GM12878 (cell line): ENCODE data around the gene NCAM2. TPM values are rescaled to one million over a fixed set of nuclear protein-coding genes. Genes with fewer than 3 reads are reported as not detected.

Experiments
- ATAC-seq: fragments of 200-7000 bp; cut with Tn5 transposase; 3 replicates; pipeline ENCODE4 v1.9.1; 2020; ENCODE audit warnings: mild to moderate bottlenecking, moderate library complexity
- BruUV-seq: library from RNA; stranded (reverse); fragments of 400-500 nt; replicated peaks from 2 replicates; lab custom pipeline; 2021; lab: Mats Ljungman, UMichigan
- CTCF ChIA-PET: fragments of 300-600 bp; sonication (Branson Sonifier 250); formaldehyde crosslinking; extraction: SDS; loops from one replicate; lab custom pipeline; 2021; ENCODE audit warnings: inconsistent platforms; lab: Yijun Ruan, JAX
- POLR2A ChIA-PET: fragments of 350-600 bp; formaldehyde crosslinking; extraction: SDS; loops from one replicate; lab custom pipeline; 2021; ENCODE audit warnings: inconsistent platforms; lab: Charles Lee
- RAD21 ChIA-PET: fragments of 300-600 bp; sonication (Branson Sonifier 250); formaldehyde crosslinking; loops from one replicate; lab custom pipeline; 2023; ENCODE audit warnings: antibody characterized with exemption; ENCODE audit not compliant: unreplicated experiment; lab: Charles Lee
- SMC1A ChIA-PET: fragments of 300-600 bp; sonication (Branson Sonifier 250); formaldehyde crosslinking; loops from one replicate; lab custom pipeline; 2023; ENCODE audit not compliant: unreplicated experiment, uncharacterized antibody; lab: Charles Lee
- DNase-seq: peaks from one replicate; pipeline ENCODE4 v3.0.0-alpha.2; 2011; ENCODE audit warnings: low read depth, low spot score
- FAIRE-seq: peaks from 3 replicates; lab custom pipeline; 2011; peaks lifted over from hg19 to GRCh38; lab: Jason Lieb, UNC
- H2AFZ ChIP-seq: 2 replicates; pipeline ENCODE4 v1.6.0; 2011; ENCODE audit warnings: low read depth, low read length, control low read depth; ENCODE audit not compliant: control insufficient read depth
- H3K27ac ChIP-seq: 2 replicates; pipeline ENCODE4 v1.5.1; 2011; ENCODE audit warnings: control low read depth; ENCODE audit not compliant: control insufficient read depth, insufficient read depth
- H3K27me3 ChIP-seq, 2 experiments: replicated peaks in 1 of 2; 2 replicates each; pipeline versions ENCODE4 v1.6.0 to v1.6.1; 2011; ENCODE audit warnings: low read length in 1 of 2; ENCODE audit not compliant: control insufficient read depth in 2 of 2, insufficient read depth in 2 of 2
- H3K36me3 ChIP-seq, 2 experiments: 2 replicates each; pipeline ENCODE4 v1.5.1; 2011; ENCODE audit warnings: low read length in 1 of 2; ENCODE audit not compliant: control insufficient read depth in 2 of 2, insufficient read depth in 2 of 2
- H3K4me1 ChIP-seq: 2 replicates; pipeline ENCODE4 v1.6.1; 2011; ENCODE audit warnings: mild to moderate bottlenecking, low read length, moderate library complexity, mixed read lengths; ENCODE audit not compliant: control insufficient read depth, insufficient read depth
- H3K4me2 ChIP-seq: 2 replicates; pipeline ENCODE4 v1.6.0; 2011; ENCODE audit warnings: control low read depth; ENCODE audit not compliant: control insufficient read depth, insufficient read depth
- H3K4me3 ChIP-seq: fragments of 200-600 bp; sonication (generic); 2 replicates; pipeline ENCODE4 v1.5.1; 2016
- H3K79me2 ChIP-seq: 2 replicates; pipeline ENCODE4 v1.6.0; 2011; ENCODE audit warnings: low read length; ENCODE audit not compliant: control insufficient read depth, insufficient read depth
- H3K9ac ChIP-seq: 2 replicates; pipeline ENCODE4 v1.8.0; 2011; ENCODE audit warnings: low read length, control low read depth, mixed read lengths; ENCODE audit not compliant: control insufficient read depth, insufficient read depth
- H3K9me3 ChIP-seq: replicated peaks from 3 replicates; pipeline ENCODE4 v1.5.1; 2011; ENCODE audit warnings: mild to moderate bottlenecking, low read length; ENCODE audit not compliant: control insufficient read depth, insufficient read depth
- H4K20me1 ChIP-seq: 2 replicates; pipeline ENCODE4 v1.6.0; 2011; ENCODE audit not compliant: control insufficient read depth, insufficient read depth
- CBFB ChIP-seq: IDR thresholded peaks from 2 replicates; pipeline ENCODE4 v1.6.1; 2016; ENCODE audit warnings: antibody characterized with exemption, low read depth
- CBX5 ChIP-seq: sonication (generic); IDR thresholded peaks from 2 replicates; pipeline ENCODE4 v1.6.1; 2016; ENCODE audit warnings: low read depth, moderate library complexity, mild to moderate bottlenecking, inconsistent platforms
- CREB1 ChIP-seq: IDR thresholded peaks from 2 replicates; pipeline ENCODE4 v1.6.1; 2012; ENCODE audit warnings: low read depth, mild to moderate bottlenecking, inconsistent platforms
- E2F4 ChIP-seq: IDR thresholded peaks from 2 replicates; pipeline ENCODE4 v1.6.1; 2012; ENCODE audit warnings: low read depth, low read length, improper control_type of control experiment
- ESRRA ChIP-seq: IDR thresholded peaks from 2 replicates; pipeline ENCODE4 v1.6.1; 2012; ENCODE audit warnings: mild to moderate bottlenecking, low read length, improper control_type of control experiment
- EZH2 ChIP-seq: IDR thresholded peaks from 2 replicates; pipeline ENCODE4 v1.6.1; 2012; ENCODE audit warnings: low read depth, mild to moderate bottlenecking, control low read depth, inconsistent platforms, low read length, borderline replicate concordance; ENCODE audit not compliant: control insufficient read depth
- FOXM1 ChIP-seq: IDR thresholded peaks from 2 replicates; pipeline ENCODE4 v1.6.1; 2012; ENCODE audit warnings: low read depth, mild to moderate bottlenecking, inconsistent platforms, low read length, moderate library complexity
- KDM1A ChIP-seq: fragments of 200-600 bp; sonication (generic); IDR thresholded peaks from 2 replicates; pipeline ENCODE4 v1.6.1; 2016; ENCODE audit warnings: borderline replicate concordance
- LARP7 ChIP-seq: fragments of 450-650 bp; IDR thresholded peaks from 2 replicates; pipeline ENCODE4 v1.6.1; 2017; ENCODE audit warnings: mild to moderate bottlenecking
- MYC ChIP-seq: IDR thresholded peaks from 2 replicates; pipeline ENCODE4 v1.6.1; 2011; ENCODE audit warnings: mild to moderate bottlenecking, low read length, moderate library complexity, inconsistent platforms; ENCODE audit not compliant: insufficient read depth, insufficient replicate concordance, insufficient read length, severe bottlenecking
- NRF1 ChIP-seq: conservative IDR thresholded peaks from 2 replicates; pipeline ENCODE4 v1.6.1; 2011; ENCODE audit warnings: mild to moderate bottlenecking, low read depth, low read length, improper control_type of control experiment
- PBX3 ChIP-seq: IDR thresholded peaks from 2 replicates; pipeline ENCODE4 v1.6.1; 2011; ENCODE audit warnings: mild to moderate bottlenecking, low read depth, low read length, moderate library complexity; ENCODE audit not compliant: insufficient replicate concordance
- SMAD5 ChIP-seq: IDR thresholded peaks from 2 replicates; pipeline ENCODE4 v1.6.1; 2016; ENCODE audit warnings: antibody characterized with exemption, low read depth
- TBL1XR1 ChIP-seq: IDR thresholded peaks from 2 replicates; pipeline ENCODE4 v1.6.1; 2012; ENCODE audit warnings: low read depth, low read length, improper control_type of control experiment
- USF1 ChIP-seq: IDR thresholded peaks from 2 replicates; pipeline ENCODE4 v1.6.1; 2011; ENCODE audit warnings: borderline replicate concordance, low read depth, mild to moderate bottlenecking, moderate library complexity, mixed read lengths, low read length; ENCODE audit not compliant: insufficient read depth; ENCODE audit errors: extremely low read length
- ZBTB11 ChIP-seq: fragments of 450-650 bp; formaldehyde crosslinking; IDR thresholded peaks from 2 replicates; pipeline ENCODE4 v1.5.0; 2022; ENCODE audit warnings: mild to moderate bottlenecking, missing genetic modification characterization
- ZNF384 ChIP-seq: IDR thresholded peaks from 2 replicates; pipeline ENCODE4 v1.6.1; 2012; ENCODE audit warnings: low read depth, mild to moderate bottlenecking, low read length, improper control_type of control experiment, borderline replicate concordance
- WGBS: methylation state at CpG from one replicate; pipeline ENCODE4 v1.1.6; 2016; ENCODE audit warnings: low lambda C conversion rate; ENCODE audit not compliant: insufficient replicate concordance, insufficient coverage; ENCODE audit errors: missing lambda C conversion rate; 5-methylcytosine and 5-hydroxymethylcytosine counted together
- in situ Hi-C: fragments of 300-500 bp; cut with MboI; formaldehyde crosslinking; loops from 9 replicates; pipeline ENCODE4 v1.14.3; 2018; ENCODE audit warnings: mixed read lengths
- intact Hi-C: fragments of 100-400 bp; cut with micrococcal nuclease; formaldehyde crosslinking; loops from one replicate; pipeline ENCODE4 v1.14.2; 2022; ENCODE audit not compliant: unreplicated experiment
- polyA plus RNA-seq, 11 experiments: library from polyadenylated mRNA; depleted of rRNA in 4 of 11; unstranded in 6 of 11; stranded (reverse) in 5 of 11; fragments of >200 nt; fragmentation: Nextera tagmentation in 4 of 11; fragmentation: Illumina TruSeq in 1 of 11; extraction: Ambion mirVana in 4 of 11; extraction: Trizol in 1 of 11; gene quantifications; 1 replicate in 1 of 11; 2 replicates in 10 of 11; pipeline versions ENCODE4 v1.2.1 to v1.2.3, GENCODE V29; 2011 to 2016; ENCODE audit warnings: inconsistent platforms in 2 of 11, missing spikeins in 2 of 11, low read depth in 1 of 11
- total RNA-seq, 4 experiments: library from RNA; depleted of rRNA in 3 of 4; stranded (reverse); fragments of >200 nt in 3 of 4; fragmentation: Illumina TruSeq in 1 of 4; extraction: Trizol in 1 of 4; gene quantifications; 2 replicates each; pipeline versions ENCODE4 v1.2.1 to v1.2.3, GENCODE V29; 2013 to 2021

The NCAM2 gene
- total and polyA plus RNA-seq, 10 of the 15 experiments (the other 5 are each of a cell fraction or from before 2014, with no cell fraction given), result 0.23 to 0.27 TPM; not detected in 8

GRCh38 chr21:21246007-21246406 lies 247.8 kb downstream of the NCAM2 start (continued):
- TF ChIP-seq ZNF384, result no peak

- no peaks in the 10 kb centered on the region for H3K27me3 ChIP-seq
- ChIA-PET RAD21 (no interaction called here), CTCF (no interaction called here), SMC1A (no interaction called here), POLR2A (no interaction called here)
- 38% methylated on average over 1 of the region's 1 CpG for WGBS
- no peak overlapping the region for H3K27ac ChIP-seq
- ATAC-seq (no peak), FAIRE-seq (no peak), DNase-seq (no peak)
- H3K4me1 ChIP-seq, result no peaks in the 10 kb centered on the region
- no peaks in the 10 kb centered on the region for H3K79me2 ChIP-seq
- intact Hi-C loops (no loop called here), in situ Hi-C loops (no loop called here)
- H3K9ac ChIP-seq, result no peak overlapping the region
- no peaks in the 10 kb centered on the region for H3K36me3 ChIP-seq
- no peak overlapping the region for H2AFZ ChIP-seq
- BruUV-seq, result no TSS peak
- H4K20me1 ChIP-seq, result no peaks in the 10 kb centered on the region
- no peak overlapping the region for H3K4me3 ChIP-seq
- no peak for TF ChIP-seq CBX5
- no peak for TF ChIP-seq FOXM1
- TF ChIP-seq PBX3, result no peak
- TF ChIP-seq TBL1XR1, result no peak
- TF ChIP-seq ZBTB11, result no peak
- no peak for TF ChIP-seq LARP7
- no peak for TF ChIP-seq USF1
- no peak for TF ChIP-seq CREB1
- no peak for TF ChIP-seq CBFB
- TF ChIP-seq ESRRA, result no peak
- TF ChIP-seq NRF1, result no peak
- TF ChIP-seq E2F4, result no peak
- no peak for TF ChIP-seq KDM1A
- no peak for TF ChIP-seq EZH2
- no peak for TF ChIP-seq SMAD5
- TF ChIP-seq MYC, result no peak
- H3K4me2 ChIP-seq, result no peak overlapping the region
- no peaks in the 10 kb centered on the region for H3K9me3 ChIP-seq
Observed at GRCh38 chr21:21247424-21247823, 249.2 kb downstream of the NCAM2 start.
